ENCODE results near the gene YPEL2. TPM values are rescaled to one million over a fixed set of nuclear protein-coding genes. Genes with fewer than 3 reads are reported as not detected.

Gene YPEL2
- total and polyA plus RNA-seq, 4 donors, result 7.8 to 47.0 (median 11.4) TPM

GRCh38 chr17:59432657-59433056 is 101.2 kb downstream of the YPEL2 start:
- Histone ChIP-seq H3K36me3 (ENCODE audit: control insufficient read depth in 4 of 4, insufficient read depth in 4 of 4, low read length in 4 of 4) (no peaks in the 10 kb centered on the region), H3K27ac (ENCODE audit: low read depth in 1 of 2, low read length in 1 of 2) (no peak overlapping the region), H3K27me3 (ENCODE audit: control insufficient read depth in 3 of 3, insufficient read depth in 3 of 3, low read length in 2 of 3) (no peaks in the 10 kb centered on the region), H3K9me3 (ENCODE audit: control insufficient read depth in 4 of 4, insufficient read depth in 3 of 4, low read length in 3 of 4) (no peaks in the 10 kb centered on the region), H3K4me3 (no peak overlapping the region), H3K4me1 (ENCODE audit: control insufficient read depth in 5 of 5, insufficient read depth in 5 of 5, low read length in 5 of 5) (peaks cover 2 to 11% (median 6%) of the 10 kb centered on the region in 5 donors), H3K9ac (ENCODE audit: insufficient read depth in 1 of 2, low read length in 2 of 2) (no peak overlapping the region)
- DNase-seq (no peak), ATAC-seq (ENCODE audit: insufficient read depth, low FRiP score) (no peak)
- no peak for TF ChIP-seq CTCF (IDR thresholded peaks at IDR 0.05; ENCODE audit: control extremely low read depth, extremely low read depth)
- 79 to 89% methylated on average over 1 of the region's 1 CpG for WGBS, 2 donors

GRCh38 chr17:59433586-59433985 is 102.1 kb downstream of the YPEL2 start:
- WGBS, 2 donors, result 51 to 74% methylated on average over 2 of the region's 2 CpGs
- DNase-seq (no peak), ATAC-seq (ENCODE audit: insufficient read depth, low FRiP score) (no peak)
- Histone ChIP-seq H3K27ac (ENCODE audit: low read depth in 1 of 2, low read length in 1 of 2) (no peak overlapping the region), H3K4me3 (no peak overlapping the region), H3K4me1 (ENCODE audit: control insufficient read depth in 5 of 5, insufficient read depth in 5 of 5, low read length in 5 of 5) (peaks cover 0 to 13% (median 4%) of the 10 kb centered on the region in 5 donors), H3K9ac (ENCODE audit: insufficient read depth in 1 of 2, low read length in 2 of 2) (no peak overlapping the region), H3K27me3 (ENCODE audit: control insufficient read depth in 3 of 3, insufficient read depth in 3 of 3, low read length in 2 of 3) (no peaks in the 10 kb centered on the region), H3K9me3 (ENCODE audit: control insufficient read depth in 4 of 4, insufficient read depth in 3 of 4, low read length in 3 of 4) (no peaks in the 10 kb centered on the region), H3K36me3 (ENCODE audit: control insufficient read depth in 4 of 4, insufficient read depth in 4 of 4, low read length in 4 of 4) (no peaks in the 10 kb centered on the region)
- TF ChIP-seq CTCF (IDR thresholded peaks at IDR 0.05; ENCODE audit: control extremely low read depth, extremely low read depth), result no peak

GRCh38 chr17:59434429-59434828 is 103.0 kb downstream of the YPEL2 start:
- Histone ChIP-seq H3K9me3 (ENCODE audit: control insufficient read depth in 4 of 4, insufficient read depth in 3 of 4, low read length in 3 of 4) (no peaks in the 10 kb centered on the region), H3K36me3 (ENCODE audit: control insufficient read depth in 4 of 4, insufficient read depth in 4 of 4, low read length in 4 of 4) (no peaks in the 10 kb centered on the region), H3K4me3 (no peak overlapping the region), H3K27me3 (ENCODE audit: control insufficient read depth in 3 of 3, insufficient read depth in 3 of 3, low read length in 2 of 3) (no peaks in the 10 kb centered on the region), H3K9ac (ENCODE audit: insufficient read depth in 1 of 2, low read length in 2 of 2) (no peak overlapping the region), H3K27ac (ENCODE audit: low read depth in 1 of 2, low read length in 1 of 2) (no peak overlapping the region), H3K4me1 (ENCODE audit: control insufficient read depth in 5 of 5, insufficient read depth in 5 of 5, low read length in 5 of 5) (peaks cover 0 to 13% (median 4%) of the 10 kb centered on the region in 5 donors)
- DNase-seq, result no peak
- ATAC-seq (ENCODE audit: insufficient read depth, low FRiP score), result no peak
- WGBS, 2 donors, result 83 to 87% methylated on average over 3 of the region's 3 CpGs
- no peak for TF ChIP-seq CTCF (IDR thresholded peaks at IDR 0.05; ENCODE audit: control extremely low read depth, extremely low read depth)

- H3K36me3 ChIP-seq (ENCODE audit: control insufficient read depth in 4 of 4, insufficient read depth in 4 of 4, low read length in 4 of 4), result no peaks in the 10 kb centered on the region
- TF ChIP-seq CTCF (IDR thresholded peaks at IDR 0.05; ENCODE audit: control extremely low read depth, extremely low read depth), result no peak
- no peaks in the 10 kb centered on the region for H3K27me3 ChIP-seq (ENCODE audit: control insufficient read depth in 3 of 3, insufficient read depth in 3 of 3, low read length in 2 of 3)
- WGBS, 2 donors, result 36 to 49% methylated on average over 2 of the region's 2 CpGs
- ATAC-seq (ENCODE audit: insufficient read depth, low FRiP score), result no peak
- peak in 2 of 3 donors; percentile 19 to 50 for DNase-seq
- H3K9ac ChIP-seq (ENCODE audit: insufficient read depth in 1 of 2, low read length in 2 of 2), result peak overlapping the region in 1 of 2 donors; percentile 32
- H3K4me1 ChIP-seq (ENCODE audit: control insufficient read depth in 5 of 5, insufficient read depth in 5 of 5, low read length in 5 of 5), result peaks cover 0 to 13% (median 4%) of the 10 kb centered on the region in 5 donors
- no peak overlapping the region for H3K27ac ChIP-seq (ENCODE audit: low read depth in 1 of 2, low read length in 1 of 2)
- H3K4me3 ChIP-seq, result no peak overlapping the region
- H3K9me3 ChIP-seq (ENCODE audit: control insufficient read depth in 4 of 4, insufficient read depth in 3 of 4, low read length in 3 of 4), result no peaks in the 10 kb centered on the region
These were observed 103.8 kb downstream of the YPEL2 start for GRCh38 chr17:59435238-59435637.

Data from lung (tissue), 12 donors.